ENCODE data around the gene NUP188. TPM values are rescaled to one million over a fixed set of nuclear protein-coding genes. Genes with fewer than 3 reads are reported as not detected.
"Not testable (repeated sequence)": the region's sequence is repeated elsewhere in the genome, so short reads cannot be mapped to it uniquely, and the experiment has no call there.

The NUP188 gene
- polyA plus RNA-seq, 1 donor from 2014 or later: 24.0 TPM

DNA sequence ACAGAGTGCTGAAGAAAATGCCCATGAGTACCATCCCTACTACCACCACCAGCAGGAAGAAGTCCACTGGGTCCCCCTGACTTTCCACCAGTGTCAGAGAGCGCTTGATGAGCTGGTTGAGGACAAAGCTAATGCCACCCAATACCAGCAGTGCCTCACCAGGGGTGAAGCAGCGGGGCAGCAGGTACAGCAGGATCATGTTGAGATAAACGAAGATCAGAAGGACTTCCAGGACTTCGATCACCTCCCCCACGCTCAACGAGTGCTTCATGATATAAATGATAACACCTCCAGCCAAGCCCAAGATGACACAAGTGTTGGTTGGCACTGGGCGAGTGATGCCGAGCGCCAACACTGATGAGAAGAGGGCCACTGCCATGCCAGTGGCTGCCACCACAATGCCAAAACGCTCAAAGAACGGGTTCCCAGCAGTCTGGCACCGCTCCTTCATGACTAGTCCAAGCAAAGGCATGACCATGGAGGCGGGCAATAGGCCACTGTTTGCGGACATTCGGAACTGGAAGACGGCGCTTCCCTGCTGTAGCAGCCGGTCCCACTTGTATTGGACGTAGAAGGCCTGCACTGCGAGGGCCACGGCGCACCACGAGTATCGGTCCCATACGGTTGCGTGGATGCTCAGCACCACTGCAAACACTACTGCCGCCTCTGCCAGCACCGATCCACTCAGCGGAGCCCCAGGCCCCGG, 775 bp upstream of the NUP188 start:
- peak overlapping the region; percentile 73 for H3K4me2 ChIP-seq (ENCODE audit: low read length)
- no peaks in the 10 kb centered on the region for H3K27me3 ChIP-seq (ENCODE audit: insufficient read depth, low read depth, low read length)
- peak overlapping the region; percentile 85 for H3K27ac ChIP-seq (ENCODE audit: low read length)
- H3K9me2 ChIP-seq (ENCODE audit: insufficient read depth, low read length): no peaks in the 10 kb centered on the region
- no peaks in the 10 kb centered on the region for H3K9me3 ChIP-seq (ENCODE audit: low read length)
- TF ChIP-seq, protein P1, sequence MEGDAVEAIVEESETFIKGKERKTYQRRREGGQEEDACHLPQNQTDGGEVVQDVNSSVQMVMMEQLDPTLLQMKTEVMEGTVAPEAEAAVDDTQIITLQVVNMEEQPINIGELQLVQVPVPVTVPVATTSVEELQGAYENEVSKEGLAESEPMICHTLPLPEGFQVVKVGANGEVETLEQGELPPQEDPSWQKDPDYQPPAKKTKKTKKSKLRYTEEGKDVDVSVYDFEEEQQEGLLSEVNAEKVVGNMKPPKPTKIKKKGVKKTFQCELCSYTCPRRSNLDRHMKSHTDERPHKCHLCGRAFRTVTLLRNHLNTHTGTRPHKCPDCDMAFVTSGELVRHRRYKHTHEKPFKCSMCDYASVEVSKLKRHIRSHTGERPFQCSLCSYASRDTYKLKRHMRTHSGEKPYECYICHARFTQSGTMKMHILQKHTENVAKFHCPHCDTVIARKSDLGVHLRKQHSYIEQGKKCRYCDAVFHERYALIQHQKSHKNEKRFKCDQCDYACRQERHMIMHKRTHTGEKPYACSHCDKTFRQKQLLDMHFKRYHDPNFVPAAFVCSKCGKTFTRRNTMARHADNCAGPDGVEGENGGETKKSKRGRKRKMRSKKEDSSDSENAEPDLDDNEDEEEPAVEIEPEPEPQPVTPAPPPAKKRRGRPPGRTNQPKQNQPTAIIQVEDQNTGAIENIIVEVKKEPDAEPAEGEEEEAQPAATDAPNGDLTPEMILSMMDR (IDR thresholded peaks at IDR 0.05; ENCODE audit: poor library complexity, severe bottlenecking): no peak
- TF ChIP-seq MXI1 (conservative IDR thresholded peaks at IDR 0.05; ENCODE audit: poor library complexity, severe bottlenecking): no peak
- TF ChIP-seq EP300 (conservative IDR thresholded peaks at IDR 0.05; ENCODE audit: poor library complexity, severe bottlenecking): no peak
- no peak for TF ChIP-seq RAD21 (conservative IDR thresholded peaks at IDR 0.05)
- no peak for TF ChIP-seq EZH2 (IDR thresholded peaks at IDR 0.05; ENCODE audit: borderline replicate concordance, insufficient read depth, low read length, poor library complexity, severe bottlenecking)
- TF ChIP-seq TAF1 (IDR thresholded peaks at IDR 0.05; ENCODE audit: low read depth): no peak
- TF ChIP-seq, protein P2, sequence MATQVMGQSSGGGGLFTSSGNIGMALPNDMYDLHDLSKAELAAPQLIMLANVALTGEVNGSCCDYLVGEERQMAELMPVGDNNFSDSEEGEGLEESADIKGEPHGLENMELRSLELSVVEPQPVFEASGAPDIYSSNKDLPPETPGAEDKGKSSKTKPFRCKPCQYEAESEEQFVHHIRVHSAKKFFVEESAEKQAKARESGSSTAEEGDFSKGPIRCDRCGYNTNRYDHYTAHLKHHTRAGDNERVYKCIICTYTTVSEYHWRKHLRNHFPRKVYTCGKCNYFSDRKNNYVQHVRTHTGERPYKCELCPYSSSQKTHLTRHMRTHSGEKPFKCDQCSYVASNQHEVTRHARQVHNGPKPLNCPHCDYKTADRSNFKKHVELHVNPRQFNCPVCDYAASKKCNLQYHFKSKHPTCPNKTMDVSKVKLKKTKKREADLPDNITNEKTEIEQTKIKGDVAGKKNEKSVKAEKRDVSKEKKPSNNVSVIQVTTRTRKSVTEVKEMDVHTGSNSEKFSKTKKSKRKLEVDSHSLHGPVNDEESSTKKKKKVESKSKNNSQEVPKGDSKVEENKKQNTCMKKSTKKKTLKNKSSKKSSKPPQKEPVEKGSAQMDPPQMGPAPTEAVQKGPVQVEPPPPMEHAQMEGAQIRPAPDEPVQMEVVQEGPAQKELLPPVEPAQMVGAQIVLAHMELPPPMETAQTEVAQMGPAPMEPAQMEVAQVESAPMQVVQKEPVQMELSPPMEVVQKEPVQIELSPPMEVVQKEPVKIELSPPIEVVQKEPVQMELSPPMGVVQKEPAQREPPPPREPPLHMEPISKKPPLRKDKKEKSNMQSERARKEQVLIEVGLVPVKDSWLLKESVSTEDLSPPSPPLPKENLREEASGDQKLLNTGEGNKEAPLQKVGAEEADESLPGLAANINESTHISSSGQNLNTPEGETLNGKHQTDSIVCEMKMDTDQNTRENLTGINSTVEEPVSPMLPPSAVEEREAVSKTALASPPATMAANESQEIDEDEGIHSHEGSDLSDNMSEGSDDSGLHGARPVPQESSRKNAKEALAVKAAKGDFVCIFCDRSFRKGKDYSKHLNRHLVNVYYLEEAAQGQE (IDR thresholded peaks at IDR 0.05; ENCODE audit: borderline replicate concordance): no peak
- no peak for TF ChIP-seq SMC3 (conservative IDR thresholded peaks at IDR 0.05; ENCODE audit: poor library complexity)
- TF ChIP-seq POLR2AphosphoS5 (IDR thresholded peaks at IDR 0.05): no peak
- peak overlapping the region; percentile 88 for H3K9ac ChIP-seq (ENCODE audit: low read length)
- H3K4me3 ChIP-seq (ENCODE audit: low read length): peak overlapping the region; percentile 95
- H3K79me2 ChIP-seq (replicated peaks; ENCODE audit: insufficient read depth, low read length): peaks cover 5% of the 10 kb centered on the region
- H3F3A ChIP-seq (ENCODE audit: insufficient read depth, low read length, poor library complexity, severe bottlenecking): no peaks in the 10 kb centered on the region
- H2AFZ ChIP-seq (ENCODE audit: low read depth, low read length): peak overlapping the region; percentile 88
- H4K20me1 ChIP-seq (ENCODE audit: insufficient read depth): no peaks in the 10 kb centered on the region
- no peaks in the 10 kb centered on the region for H3K36me3 ChIP-seq (ENCODE audit: insufficient read depth, low read length)

DNA sequence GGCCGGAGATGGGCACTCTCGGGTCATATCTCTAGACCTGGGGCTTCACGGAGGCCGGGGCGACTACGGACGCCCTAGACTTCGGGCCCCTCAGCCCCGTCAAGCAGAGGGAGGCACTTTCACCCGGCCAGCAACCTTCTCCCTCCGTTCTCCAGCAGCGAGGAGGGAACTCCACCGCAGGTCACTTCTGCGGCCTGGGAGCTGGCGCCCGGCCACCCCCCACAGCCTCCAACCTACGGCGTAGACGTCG, 297 bp upstream of the NUP188 start:
- Histone ChIP-seq H3K79me2 (replicated peaks; ENCODE audit: insufficient read depth, low read length) (peaks cover 5% of the 10 kb centered on the region), H3K27ac (ENCODE audit: low read length) (peak overlapping the region; percentile 85), H3K9me2 (ENCODE audit: insufficient read depth, low read length) (no peaks in the 10 kb centered on the region), H3K27me3 (ENCODE audit: insufficient read depth, low read depth, low read length) (no peaks in the 10 kb centered on the region), H3K36me3 (ENCODE audit: insufficient read depth, low read length) (no peaks in the 10 kb centered on the region), H2AFZ (ENCODE audit: low read depth, low read length) (peak overlapping the region; percentile 88), H4K20me1 (ENCODE audit: insufficient read depth) (no peaks in the 10 kb centered on the region), H3F3A (ENCODE audit: insufficient read depth, low read length, poor library complexity, severe bottlenecking) (no peaks in the 10 kb centered on the region), H3K9ac (ENCODE audit: low read length) (peak overlapping the region; percentile 88), H3K4me3 (ENCODE audit: low read length) (peak overlapping the region; percentile 95), H3K9me3 (ENCODE audit: low read length) (no peaks in the 10 kb centered on the region), H3K4me2 (ENCODE audit: low read length) (no peak overlapping the region)
- TF ChIP-seq, protein P2 (IDR thresholded peaks at IDR 0.05; ENCODE audit: borderline replicate concordance): peak; percentile 94
- TF ChIP-seq, protein P1 (IDR thresholded peaks at IDR 0.05; ENCODE audit: poor library complexity, severe bottlenecking): no peak
- TF ChIP-seq TAF1 (IDR thresholded peaks at IDR 0.05; ENCODE audit: low read depth) (no peak), RAD21 (conservative IDR thresholded peaks at IDR 0.05) (no peak)

DNA sequence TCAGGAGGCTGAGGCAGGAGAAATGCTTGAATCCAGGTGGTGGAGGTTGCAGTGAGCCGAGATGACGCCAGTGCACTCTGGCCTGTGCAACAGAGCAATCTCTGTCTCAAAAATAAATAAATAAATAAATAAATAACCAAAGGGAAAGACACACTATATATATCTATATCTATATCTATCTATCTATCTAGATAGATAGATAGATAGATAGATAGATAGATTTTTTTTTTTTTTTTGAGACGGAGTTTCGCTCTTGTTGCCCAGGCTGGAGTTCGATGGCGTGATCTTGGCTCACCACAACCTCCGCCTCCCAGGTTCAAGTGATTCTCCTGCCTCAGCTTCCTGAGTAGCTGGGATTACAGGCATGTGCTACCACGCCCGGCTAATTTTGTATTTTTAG, 13.9 kb downstream of the NUP188 start:
- not testable (repeated sequence) for H3K9me3 ChIP-seq (ENCODE audit: low read length); H2AFZ ChIP-seq (ENCODE audit: low read depth, low read length); H3K79me2 ChIP-seq (replicated peaks; ENCODE audit: insufficient read depth, low read length); H3K27ac ChIP-seq (ENCODE audit: low read length); H3F3A ChIP-seq (ENCODE audit: insufficient read depth, low read length, poor library complexity, severe bottlenecking); H3K4me3 ChIP-seq (ENCODE audit: low read length); H3K9ac ChIP-seq (ENCODE audit: low read length); H3K4me2 ChIP-seq (ENCODE audit: low read length); H4K20me1 ChIP-seq (ENCODE audit: insufficient read depth); H3K36me3 ChIP-seq (ENCODE audit: insufficient read depth, low read length); H3K27me3 ChIP-seq (ENCODE audit: insufficient read depth, low read depth, low read length); H3K9me2 ChIP-seq (ENCODE audit: insufficient read depth, low read length)
